Activated naive CD8-positive, alpha-beta T cell treated with anti-CD3 and anti-CD28 coated beads for 36 hours (primary cell): ENCODE data around the gene BMP8A. TPM values are rescaled to one million over a fixed set of nuclear protein-coding genes. Genes with fewer than 3 reads are reported as not detected.
"Not testable (repeated sequence)": the region's sequence is repeated elsewhere in the genome, so short reads cannot be mapped to it uniquely, and the experiment has no call there.

Experiments used
- DNase-seq: peaks from one replicate; pipeline ENCODE4 v3.0.0; 2021
- H3K27ac Mint-ChIP-seq: one replicate; pipeline ENCODE4 v1.8.0; 2022; ENCODE audit warnings: mild to moderate bottlenecking, moderate library complexity, mixed read lengths
- H3K27me3 Mint-ChIP-seq: one replicate; pipeline ENCODE4 v1.8.0; 2022; ENCODE audit warnings: mild to moderate bottlenecking, mixed read lengths
- H3K36me3 Mint-ChIP-seq: one replicate; pipeline ENCODE4 v1.8.0; 2021; ENCODE audit warnings: mild to moderate bottlenecking, mixed read lengths
- H3K4me1 Mint-ChIP-seq: one replicate; pipeline ENCODE4 v1.8.0; 2021; ENCODE audit warnings: mixed read lengths
- H3K4me3 Mint-ChIP-seq: one replicate; pipeline ENCODE4 v1.8.0; 2022; ENCODE audit warnings: mild to moderate bottlenecking, moderate library complexity, mixed read lengths
- H3K9me3 Mint-ChIP-seq: one replicate; pipeline ENCODE4 v1.8.0; 2022; ENCODE audit warnings: mixed read lengths
- total RNA-seq, 2 experiments: library from RNA; stranded (reverse); gene quantifications; one replicate each; pipeline ENCODE4 v1.2.3, GENCODE V29; 2021

BMP8A gene
- total RNA-seq, 2 experiments from 2014 or later = 0.14 to 0.16 TPM

DNA sequence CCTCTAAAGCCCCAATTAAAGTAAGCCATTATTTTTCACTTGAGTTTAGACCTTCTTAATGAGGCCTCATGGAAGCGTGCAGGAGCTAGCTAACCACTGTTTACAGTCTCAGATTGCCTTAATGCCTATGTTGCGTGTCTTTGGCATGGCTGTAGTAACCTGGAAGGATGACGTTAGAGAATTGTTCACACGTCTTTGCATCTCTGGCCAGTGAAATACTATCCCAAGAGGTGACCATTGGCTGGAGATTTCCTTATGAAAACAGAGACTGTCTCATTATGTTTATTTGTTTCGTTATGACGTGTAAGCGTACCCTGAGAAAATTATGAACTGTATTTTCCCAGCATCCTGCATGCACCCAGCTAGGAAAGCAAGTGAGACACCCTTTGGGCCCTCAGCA, 18.6 kb upstream of the BMP8A start:
- Mint-ChIP-seq H3K4me1 (no peaks in the 10 kb centered on the region), H3K9me3 (no peaks in the 10 kb centered on the region), H3K27me3 (no peaks in the 10 kb centered on the region), H3K27ac (no peak overlapping the region), H3K4me3 (no peak overlapping the region), H3K36me3 (peaks cover 4% of the 10 kb centered on the region)
- no peak for DNase-seq

DNA sequence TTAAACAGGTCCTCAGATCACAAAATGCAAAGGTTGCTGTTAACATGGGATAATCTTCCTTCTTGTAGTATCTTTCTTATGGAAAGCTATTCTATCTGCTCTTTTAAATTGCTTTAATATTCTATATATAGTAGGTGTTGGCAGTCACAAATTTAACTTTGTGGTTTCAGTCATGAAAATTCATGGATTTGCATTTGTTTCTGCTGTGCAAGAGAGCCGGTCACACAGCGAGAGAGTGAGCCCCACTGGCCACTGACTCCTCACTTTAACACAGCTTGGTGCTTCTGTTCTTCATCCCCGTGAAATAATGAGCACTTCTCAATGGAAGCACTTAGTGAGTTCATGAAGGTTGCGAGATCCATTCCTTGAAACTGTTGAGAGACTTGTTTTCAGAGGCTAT, 18.1 kb upstream of the BMP8A start:
- Mint-ChIP-seq H3K27ac (no peak overlapping the region), H3K27me3 (no peaks in the 10 kb centered on the region), H3K4me3 (no peak overlapping the region), H3K9me3 (no peaks in the 10 kb centered on the region), H3K4me1 (no peaks in the 10 kb centered on the region), H3K36me3 (peaks cover 4% of the 10 kb centered on the region)
- DNase-seq = no peak

- DNase-seq = no peak
- H3K9me3 Mint-ChIP-seq = no peaks in the 10 kb centered on the region
- no peaks in the 10 kb centered on the region for H3K27me3 Mint-ChIP-seq
- no peak overlapping the region for H3K4me3 Mint-ChIP-seq
- H3K36me3 Mint-ChIP-seq = peaks cover 3% of the 10 kb centered on the region
- H3K27ac Mint-ChIP-seq = no peak overlapping the region
- H3K4me1 Mint-ChIP-seq = no peaks in the 10 kb centered on the region
These were observed 16.6 kb upstream of the BMP8A start for GRCh38 chr1:39474810-39475209.

DNA sequence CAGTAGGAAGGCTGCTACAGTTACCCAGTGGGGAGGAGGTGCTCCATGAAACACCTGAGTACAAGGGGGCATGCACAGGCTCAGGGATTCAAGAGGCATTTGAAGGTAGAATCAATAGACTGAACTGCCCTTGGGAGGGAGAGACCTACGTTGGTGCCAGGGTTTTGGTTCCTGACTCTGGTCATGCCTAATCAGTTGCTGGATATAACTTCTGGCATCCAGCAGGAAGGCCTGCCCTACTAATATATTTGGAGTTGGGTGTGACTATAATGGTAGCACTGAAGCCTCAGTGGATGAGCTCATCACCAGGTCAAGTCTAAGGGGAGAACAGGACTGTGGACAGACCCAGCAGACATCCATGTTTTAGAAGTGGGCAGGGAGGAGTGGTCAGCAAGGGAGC, 15.9 kb upstream of the BMP8A start:
- H3K4me3 Mint-ChIP-seq, DNase-seq, H3K36me3 Mint-ChIP-seq, H3K4me1 Mint-ChIP-seq, H3K9me3 Mint-ChIP-seq, H3K27me3 Mint-ChIP-seq: not testable (repeated sequence)
- peak overlapping the region; percentile 2 for H3K27ac Mint-ChIP-seq

DNA sequence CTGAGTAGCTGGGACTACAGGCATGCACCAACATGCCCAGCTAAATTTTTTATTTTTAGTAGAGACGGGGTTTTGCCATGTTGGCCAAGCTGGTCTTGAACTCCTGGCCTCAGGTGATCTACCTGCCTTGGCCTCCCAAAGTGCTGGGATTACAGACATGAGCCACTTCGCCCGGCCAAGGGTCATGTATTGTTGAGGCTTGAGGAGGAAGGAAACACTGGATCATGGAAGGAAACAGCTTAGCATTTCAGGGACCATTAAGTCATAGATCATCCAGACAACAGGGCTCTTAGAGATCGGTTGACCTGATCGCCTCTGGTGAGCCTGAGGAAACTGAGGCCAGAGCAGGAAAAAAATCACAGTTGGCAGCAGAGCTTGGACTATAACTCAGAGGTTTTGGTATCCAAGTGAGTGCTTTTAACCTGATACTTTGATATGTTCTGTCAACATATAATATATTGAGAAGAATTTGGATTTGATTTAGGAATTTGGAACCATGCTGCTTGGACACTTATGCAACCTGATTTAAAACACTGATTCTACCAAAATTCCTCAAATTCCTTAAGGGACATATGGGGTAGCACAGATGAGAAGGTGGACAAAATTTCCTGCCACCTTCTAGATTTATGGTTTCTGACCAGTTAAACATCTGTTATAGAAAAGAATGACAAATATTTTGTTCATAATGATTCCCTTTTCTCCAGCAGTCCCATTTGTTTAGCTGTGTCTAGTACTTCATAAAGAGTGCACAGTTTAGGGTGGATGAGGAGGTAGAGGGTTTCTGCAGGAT, 13.1 kb upstream of the BMP8A start:
- H3K36me3 Mint-ChIP-seq = peaks cover 11% of the 10 kb centered on the region

GRCh38 chr1:39481289-39481688, 10.1 kb upstream of the BMP8A start:
- Mint-ChIP-seq H3K36me3 (peaks cover 10% of the 10 kb centered on the region), H3K27me3 (no peaks in the 10 kb centered on the region), H3K4me3 (no peak overlapping the region), H3K27ac (no peak overlapping the region), H3K9me3 (no peaks in the 10 kb centered on the region), H3K4me1 (no peaks in the 10 kb centered on the region)
- DNase-seq = no peak

More for the DNA sequence above, 13.1 kb upstream of the BMP8A start:
- Mint-ChIP-seq H3K4me3 (no peak overlapping the region), H3K9me3 (no peaks in the 10 kb centered on the region), H3K27ac (no peak overlapping the region), H3K4me1 (no peaks in the 10 kb centered on the region), H3K27me3 (no peaks in the 10 kb centered on the region)
- DNase-seq = no peak

GRCh38 chr1:39483276-39483675, 8.2 kb upstream of the BMP8A start:
- no peak overlapping the region for H3K4me3 Mint-ChIP-seq
- H3K4me1 Mint-ChIP-seq = no peaks in the 10 kb centered on the region
- no peaks in the 10 kb centered on the region for H3K9me3 Mint-ChIP-seq
- no peak overlapping the region for H3K27ac Mint-ChIP-seq
- no peaks in the 10 kb centered on the region for H3K27me3 Mint-ChIP-seq
- peaks cover 12% of the 10 kb centered on the region for H3K36me3 Mint-ChIP-seq
- DNase-seq = no peak

DNA sequence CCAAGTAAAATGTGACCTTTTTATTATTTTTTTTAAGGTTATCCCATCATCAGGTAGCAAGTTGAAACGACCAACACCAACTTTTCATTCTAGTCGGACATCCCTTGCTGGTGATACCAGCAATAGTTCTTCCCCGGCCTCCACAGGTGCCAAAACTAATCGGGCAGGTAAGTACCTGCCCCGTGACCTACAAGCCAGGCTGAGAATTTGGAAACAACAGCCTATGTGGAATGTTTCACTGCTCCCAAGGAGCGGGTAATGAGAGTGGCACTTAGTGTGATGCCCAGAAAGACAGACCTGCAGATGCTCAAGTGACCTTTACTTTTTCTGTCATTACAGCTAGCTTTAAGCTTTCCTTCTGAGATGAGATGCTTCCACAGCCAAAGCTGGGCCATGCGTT, 6.9 kb upstream of the BMP8A start:
- no peak for DNase-seq
- Mint-ChIP-seq H3K4me1 (no peaks in the 10 kb centered on the region), H3K27ac (no peak overlapping the region), H3K27me3 (no peaks in the 10 kb centered on the region), H3K4me3 (no peak overlapping the region), H3K36me3 (peaks cover 12% of the 10 kb centered on the region), H3K9me3 (no peaks in the 10 kb centered on the region)

DNA sequence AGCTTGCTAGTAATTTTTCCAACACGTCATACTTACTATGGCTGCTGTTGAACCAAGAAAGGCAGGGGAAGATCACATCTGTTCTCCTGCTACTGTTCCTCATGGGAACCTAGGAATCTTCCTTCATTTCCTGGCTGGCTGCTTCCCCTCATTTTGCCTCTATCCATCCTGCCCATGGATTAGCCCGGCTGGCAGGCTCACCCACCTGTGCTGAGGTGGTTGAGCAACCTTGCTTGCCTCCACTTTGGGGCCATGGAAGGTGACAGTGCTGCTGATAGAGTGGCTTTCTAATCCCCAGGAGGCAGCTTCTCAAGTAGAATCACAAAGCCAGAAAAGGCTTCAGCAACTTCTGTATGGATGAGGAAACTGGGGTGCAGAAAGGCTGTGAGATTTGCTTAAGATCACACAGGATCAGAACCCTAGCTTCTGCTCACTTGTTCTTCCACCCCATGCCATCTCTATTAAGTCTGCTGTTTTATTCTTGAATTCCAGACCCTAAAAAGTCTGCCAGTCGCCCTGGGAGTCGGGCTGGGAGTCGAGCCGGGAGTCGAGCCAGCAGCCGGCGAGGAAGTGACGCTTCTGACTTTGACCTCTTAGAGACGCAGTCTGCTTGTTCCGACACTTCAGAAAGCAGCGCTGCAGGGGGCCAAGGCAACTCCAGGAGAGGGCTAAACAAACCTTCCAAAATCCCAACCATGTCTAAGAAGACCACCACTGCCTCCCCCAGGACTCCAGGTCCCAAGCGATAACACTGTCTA, 6.2 kb upstream of the BMP8A start:
- peaks cover under 1% of the 10 kb centered on the region for H3K27me3 Mint-ChIP-seq
- no peaks in the 10 kb centered on the region for H3K9me3 Mint-ChIP-seq
- no peak overlapping the region for H3K27ac Mint-ChIP-seq
- H3K4me1 Mint-ChIP-seq = no peaks in the 10 kb centered on the region
- no peak overlapping the region for H3K4me3 Mint-ChIP-seq
- peaks cover 10% of the 10 kb centered on the region for H3K36me3 Mint-ChIP-seq
- no peak for DNase-seq

DNA sequence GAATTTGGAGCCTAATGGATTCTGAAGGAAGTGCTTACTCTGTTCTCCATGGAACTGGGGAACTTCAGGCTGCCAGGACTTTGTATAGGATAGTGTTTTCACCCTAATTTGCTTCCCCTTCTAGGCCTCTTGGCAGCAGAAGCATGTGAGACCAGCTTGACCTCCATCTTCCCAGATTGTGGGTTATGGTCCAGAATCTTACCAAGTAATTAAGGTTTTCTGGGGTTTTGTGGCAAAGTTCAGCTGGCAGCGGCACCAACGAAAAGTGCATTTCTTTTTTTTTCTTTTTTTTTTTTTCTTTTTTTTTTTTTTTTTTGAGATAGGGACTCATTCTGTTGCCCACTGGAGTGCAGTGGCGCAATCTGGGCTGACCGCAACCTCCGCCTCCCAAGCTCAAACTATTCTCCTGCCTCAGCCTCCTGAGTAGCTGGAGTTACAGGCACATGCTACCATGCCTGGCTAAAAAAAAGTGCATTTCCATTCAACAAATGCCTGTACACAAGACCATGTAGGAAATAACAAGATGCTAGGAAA, 3.4 kb upstream of the BMP8A start:
- Mint-ChIP-seq H3K27me3 (peaks cover 16% of the 10 kb centered on the region), H3K4me1 (peaks cover 2% of the 10 kb centered on the region), H3K27ac (no peak overlapping the region), H3K9me3 (no peaks in the 10 kb centered on the region), H3K4me3 (no peak overlapping the region), H3K36me3 (peaks cover 5% of the 10 kb centered on the region)
- DNase-seq = no peak

GRCh38 chr1:39488793-39489566, 2.5 kb upstream of the BMP8A start:
- Mint-ChIP-seq H3K4me1 (peaks cover 2% of the 10 kb centered on the region), H3K27me3 (peaks cover 25% of the 10 kb centered on the region), H3K27ac (peak overlapping the region; percentile 50), H3K4me3 (no peak overlapping the region), H3K9me3 (no peaks in the 10 kb centered on the region), H3K36me3 (peaks cover 2% of the 10 kb centered on the region)
- DNase-seq = no peak

DNA sequence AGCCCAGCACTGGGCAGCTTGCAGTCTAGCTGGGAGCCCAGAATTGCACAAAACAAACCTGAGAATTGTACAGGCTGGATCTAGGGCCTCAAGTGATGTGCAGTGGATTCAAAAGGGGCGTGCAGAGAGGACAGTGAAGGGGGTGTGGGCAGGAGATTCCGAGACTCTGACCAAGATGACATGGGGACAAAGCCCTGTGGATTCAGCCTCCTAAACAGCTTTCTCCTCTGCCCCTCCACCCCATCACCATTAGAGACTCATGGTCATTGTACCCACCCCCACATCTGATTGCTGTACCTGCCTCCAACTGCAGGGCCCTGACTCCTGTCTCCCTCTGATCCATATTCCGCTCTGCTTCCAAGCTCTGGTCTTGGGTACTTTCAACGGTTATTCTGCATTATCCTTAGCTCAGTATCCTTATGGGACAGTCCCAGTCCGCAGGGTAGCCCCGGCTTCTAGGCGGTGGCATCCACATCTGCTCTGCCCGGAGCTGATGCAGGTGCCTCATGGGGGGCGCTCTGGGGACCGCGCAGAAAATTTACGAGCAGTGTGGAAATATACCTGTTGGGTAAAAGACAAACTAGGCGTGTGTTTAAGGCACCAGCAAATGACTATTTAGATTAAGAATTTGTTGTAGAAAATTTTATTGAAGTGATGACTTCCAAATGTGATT, 1.7 kb upstream of the BMP8A start:
- H3K27me3 Mint-ChIP-seq = peaks cover 32% of the 10 kb centered on the region
- H3K9me3 Mint-ChIP-seq = no peaks in the 10 kb centered on the region
- DNase-seq = no peak
- peaks cover 2% of the 10 kb centered on the region for H3K36me3 Mint-ChIP-seq
- peaks cover 2% of the 10 kb centered on the region for H3K4me1 Mint-ChIP-seq
- H3K4me3 Mint-ChIP-seq = no peak overlapping the region
- H3K27ac Mint-ChIP-seq = no peak overlapping the region

DNA sequence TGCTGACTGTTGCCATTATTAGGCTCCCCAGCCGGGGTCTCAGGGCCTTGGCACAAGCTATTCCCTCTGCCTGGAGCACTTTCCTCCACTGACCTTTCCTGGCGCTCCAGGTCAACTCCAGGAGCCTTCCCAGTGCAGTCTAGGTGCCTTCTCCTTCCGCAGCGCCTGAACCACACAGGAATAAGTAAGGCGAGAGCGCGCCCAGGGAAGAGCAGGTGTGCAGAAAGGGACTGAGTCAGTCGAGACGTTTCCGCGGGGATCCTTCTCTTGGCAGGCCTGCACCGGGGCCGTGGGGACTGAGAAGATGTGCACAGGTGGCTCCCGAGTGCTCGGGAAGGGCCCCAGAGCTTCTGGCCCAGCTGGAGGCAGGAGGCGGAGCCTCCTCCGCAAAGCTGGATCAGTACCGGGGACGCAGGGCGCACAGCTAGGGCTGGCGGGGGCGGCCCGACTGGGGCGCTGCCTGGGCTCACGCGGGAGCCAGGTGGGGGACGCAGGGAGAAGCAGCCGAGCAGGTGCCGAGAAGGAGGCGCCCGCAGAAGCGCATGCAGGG, 765 bp upstream of the BMP8A start:
- no peaks in the 10 kb centered on the region for H3K9me3 Mint-ChIP-seq
- H3K36me3 Mint-ChIP-seq = peaks cover 2% of the 10 kb centered on the region
- peak overlapping the region; percentile 54 for H3K4me3 Mint-ChIP-seq
- H3K4me1 Mint-ChIP-seq = peaks cover 2% of the 10 kb centered on the region
- peaks cover 32% of the 10 kb centered on the region for H3K27me3 Mint-ChIP-seq
- H3K27ac Mint-ChIP-seq = no peak overlapping the region
- no peak for DNase-seq
